Memory B cell (primary cell): ENCODE results near the gene TEX38.
"Not testable (repeated sequence)": the region's sequence is repeated elsewhere in the genome, so short reads cannot be mapped to it uniquely, and the experiment has no call there.

Experiments used
- ATAC-seq: fragments of 150-1000 bp; cut with Tn5 transposase; 2 replicates; pipeline ENCODE4 v1.10.0; 2021; ENCODE audit warnings: low read depth, mild to moderate bottlenecking, moderate library complexity
- DNase-seq, 2 donors: peaks; one replicate each; pipeline ENCODE4 v3.0.0; 2022; ENCODE audit warnings: low spot score in 2 of 2
- H3K27ac Mint-ChIP-seq: one replicate; pipeline ENCODE4 v1.8.0; 2022; ENCODE audit warnings: mild to moderate bottlenecking, moderate library complexity, mixed read lengths
- H3K27me3 Mint-ChIP-seq: one replicate; pipeline ENCODE4 v1.8.0; 2022; ENCODE audit warnings: mixed read lengths
- H3K36me3 Mint-ChIP-seq: one replicate; pipeline ENCODE4 v1.8.0; 2022; ENCODE audit warnings: mild to moderate bottlenecking, mixed read lengths
- H3K4me1 Mint-ChIP-seq: one replicate; pipeline ENCODE4 v1.8.0; 2022; ENCODE audit warnings: mixed read lengths
- H3K4me3 Mint-ChIP-seq: one replicate; pipeline ENCODE4 v1.8.0; 2022; ENCODE audit warnings: mild to moderate bottlenecking, moderate library complexity, mixed read lengths
- H3K9me3 Mint-ChIP-seq: one replicate; pipeline ENCODE4 v1.8.0; 2022; ENCODE audit warnings: mixed read lengths

The TEX38 gene

DNA sequence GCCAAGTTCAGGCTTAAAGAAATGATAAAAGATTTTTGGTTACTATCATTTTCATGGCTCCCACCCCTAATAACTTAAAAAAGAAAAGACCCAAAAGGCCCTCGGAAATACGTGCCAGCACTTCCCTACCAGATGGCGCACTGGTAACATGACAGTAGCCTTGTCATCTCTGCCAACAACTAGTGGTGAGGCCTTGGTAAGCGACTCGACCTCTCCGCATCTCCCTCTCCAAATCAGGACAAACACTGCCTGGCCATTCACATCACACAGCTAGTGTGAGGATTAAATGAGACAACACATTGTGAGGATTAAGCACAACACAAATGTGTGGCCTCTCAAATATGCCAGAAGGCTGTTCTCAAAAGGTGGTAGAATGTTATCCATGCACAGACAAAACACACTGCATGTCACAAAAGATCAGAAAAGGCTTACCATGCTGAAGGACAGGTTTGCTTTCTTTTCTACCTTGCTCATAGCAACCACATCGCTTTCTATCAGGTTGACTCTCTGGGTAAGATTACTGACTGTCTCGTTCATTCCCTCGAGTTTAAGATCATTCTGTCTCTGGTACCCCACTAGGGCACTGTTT lies 16.4 kb downstream of the TEX38 start:
- H3K27me3 Mint-ChIP-seq = no peaks in the 10 kb centered on the region
- peaks cover 2% of the 10 kb centered on the region for H3K4me1 Mint-ChIP-seq
- no peaks in the 10 kb centered on the region for H3K9me3 Mint-ChIP-seq
- H3K36me3 Mint-ChIP-seq = peaks cover 49% of the 10 kb centered on the region
- ATAC-seq = no peak
- no peak overlapping the region for H3K27ac Mint-ChIP-seq
- no peak overlapping the region for H3K4me3 Mint-ChIP-seq
- DNase-seq = no peak

- DNase-seq (no peak), ATAC-seq (no peak)
- no peaks in the 10 kb centered on the region for H3K27me3 Mint-ChIP-seq
- H3K9me3 Mint-ChIP-seq = no peaks in the 10 kb centered on the region
- peaks cover 47% of the 10 kb centered on the region for H3K36me3 Mint-ChIP-seq
- H3K4me3 Mint-ChIP-seq = no peak overlapping the region
- H3K27ac Mint-ChIP-seq = peak overlapping the region; percentile 38
- peaks cover 2% of the 10 kb centered on the region for H3K4me1 Mint-ChIP-seq
Measured at GRCh38 chr1:46689356-46689755, 17.7 kb downstream of the TEX38 start.

- no peaks in the 10 kb centered on the region for H3K9me3 Mint-ChIP-seq
- no peaks in the 10 kb centered on the region for H3K27me3 Mint-ChIP-seq
- H3K36me3 Mint-ChIP-seq = peaks cover 47% of the 10 kb centered on the region
- no peak overlapping the region for H3K27ac Mint-ChIP-seq
- no peak overlapping the region for H3K4me3 Mint-ChIP-seq
- DNase-seq (no peak), ATAC-seq (no peak)
- H3K4me1 Mint-ChIP-seq = peaks cover 2% of the 10 kb centered on the region
Measured at GRCh38 chr1:46689897-46690296, 18.2 kb downstream of the TEX38 start.

DNA sequence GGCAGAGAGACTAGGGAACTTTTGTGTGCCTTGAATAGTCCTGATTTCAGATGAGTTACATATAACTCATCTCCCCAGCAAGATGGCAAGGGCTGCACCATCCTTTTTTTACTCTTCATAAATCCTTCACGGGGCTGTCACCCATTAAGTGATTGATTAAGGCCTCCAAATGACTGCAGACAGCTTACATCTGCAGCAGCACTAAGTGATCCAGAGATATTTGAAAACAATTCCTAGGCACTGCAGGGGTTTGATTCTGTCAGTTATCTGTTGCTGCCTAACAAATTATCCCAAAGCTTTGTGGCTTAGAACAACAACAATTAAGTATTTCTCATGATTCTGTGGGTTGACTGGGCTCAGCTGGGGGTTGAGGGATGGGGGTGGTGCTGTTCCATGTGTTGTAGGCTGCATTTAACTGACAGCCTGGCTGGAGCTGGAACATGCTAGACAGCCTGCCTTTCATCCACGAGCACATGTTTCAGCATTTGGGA lies 19.3 kb downstream of the TEX38 start:
- Mint-ChIP-seq H3K4me3 (no peak overlapping the region), H3K4me1 (peaks cover 2% of the 10 kb centered on the region), H3K36me3 (peaks cover 53% of the 10 kb centered on the region), H3K27ac (peak overlapping the region; percentile 35), H3K27me3 (no peaks in the 10 kb centered on the region), H3K9me3 (peaks cover 2% of the 10 kb centered on the region)
- DNase-seq = no peak
- ATAC-seq = no peak

- Mint-ChIP-seq H3K4me3 (no peak overlapping the region), H3K36me3 (peaks cover 52% of the 10 kb centered on the region), H3K27ac (peak overlapping the region; percentile 31), H3K9me3 (peaks cover 2% of the 10 kb centered on the region), H3K4me1 (no peaks in the 10 kb centered on the region), H3K27me3 (no peaks in the 10 kb centered on the region)
- ATAC-seq = no peak
- no peak for DNase-seq
Measured at GRCh38 chr1:46691997-46692790, 20.5 kb downstream of the TEX38 start.

DNA sequence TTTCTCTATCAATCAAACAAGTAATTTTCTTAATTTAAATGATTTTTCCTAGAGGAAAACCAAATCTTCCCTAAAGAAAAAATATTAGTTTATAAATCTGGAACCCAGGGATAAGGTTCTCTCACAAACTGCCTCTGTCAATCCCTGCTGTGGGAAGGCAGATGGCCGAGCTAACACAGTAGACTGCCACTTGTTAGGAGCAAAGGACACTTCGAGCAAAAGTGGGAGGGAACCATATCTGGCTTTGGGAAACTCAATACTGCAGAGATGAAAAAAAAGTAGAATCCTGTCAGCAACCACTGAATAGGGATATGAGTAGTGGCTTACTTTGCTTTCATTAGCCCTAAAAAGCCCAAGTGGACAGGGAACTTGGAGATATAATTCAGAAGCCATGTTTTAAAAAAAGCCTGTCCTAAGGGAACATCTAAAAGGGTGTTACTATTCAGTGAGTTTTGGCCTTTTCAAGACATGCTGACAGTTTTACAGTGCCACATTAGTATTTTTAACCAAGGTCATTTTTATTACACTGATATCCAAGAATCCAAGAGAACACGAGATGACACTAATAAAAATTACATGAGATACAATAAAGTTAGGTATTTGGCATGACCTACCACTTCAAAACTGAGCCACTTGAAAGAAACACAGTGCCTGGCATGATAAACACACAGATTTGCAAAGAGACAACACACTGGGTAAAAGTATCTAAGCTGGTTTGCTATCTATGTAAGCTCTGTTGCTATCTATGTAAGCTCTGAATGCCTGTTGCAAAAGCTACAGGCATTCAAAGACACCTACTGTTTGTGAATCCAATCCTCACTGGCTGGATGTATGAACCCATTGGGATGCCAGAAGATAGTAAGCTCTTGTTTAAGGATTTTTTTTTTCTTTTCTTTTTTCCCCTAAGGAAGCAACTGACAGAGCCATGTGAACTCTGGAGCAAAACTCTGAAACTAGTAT lies 21.4 kb downstream of the TEX38 start:
- ATAC-seq = no peak
- no peak overlapping the region for H3K4me3 Mint-ChIP-seq
- H3K4me1 Mint-ChIP-seq = no peaks in the 10 kb centered on the region
- peaks cover 49% of the 10 kb centered on the region for H3K36me3 Mint-ChIP-seq
- no peaks in the 10 kb centered on the region for H3K27me3 Mint-ChIP-seq
- no peak for DNase-seq
- H3K27ac Mint-ChIP-seq = no peak overlapping the region
- H3K9me3 Mint-ChIP-seq = peaks cover 2% of the 10 kb centered on the region

DNA sequence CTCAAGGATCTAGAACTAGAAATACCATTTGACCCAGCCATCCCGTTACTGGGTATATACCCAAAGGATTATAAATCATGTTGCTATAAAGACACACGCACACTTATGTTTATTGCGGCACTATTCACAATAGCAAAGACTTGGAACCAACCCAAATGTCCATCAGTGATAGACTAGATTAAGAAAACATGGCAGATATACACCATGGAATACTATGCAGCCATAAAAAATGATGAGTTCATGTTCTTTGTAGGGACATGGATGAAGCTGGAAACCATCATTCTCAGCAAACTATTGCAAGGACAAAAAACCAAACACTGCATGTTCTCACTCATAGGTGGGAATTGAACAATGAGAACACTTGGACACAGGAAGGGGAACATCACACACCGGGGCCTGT lies 23.0 kb downstream of the TEX38 start:
- H3K4me3 Mint-ChIP-seq, DNase-seq, ATAC-seq, H3K4me1 Mint-ChIP-seq, H3K9me3 Mint-ChIP-seq, H3K27me3 Mint-ChIP-seq, H3K27ac Mint-ChIP-seq: not testable (repeated sequence)
- peaks cover 49% of the 10 kb centered on the region for H3K36me3 Mint-ChIP-seq

DNA sequence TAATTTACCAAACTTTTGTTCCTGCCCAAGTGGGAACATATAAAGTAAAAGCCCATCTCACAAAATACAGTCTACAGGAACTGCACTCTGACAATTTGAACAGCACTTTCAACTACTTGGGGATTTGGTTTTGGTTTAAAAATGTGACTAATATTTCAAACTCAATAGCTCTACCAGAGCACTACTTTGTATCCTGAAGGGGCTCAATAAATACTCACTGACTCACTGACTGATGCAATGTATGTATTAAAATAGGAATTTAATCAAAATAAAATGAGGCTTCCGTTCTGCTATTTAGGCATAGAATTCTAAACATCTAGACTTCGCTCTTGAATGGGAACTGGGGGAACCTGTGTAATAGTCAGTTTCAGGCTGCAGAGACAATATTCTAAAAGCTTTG lies 25.4 kb downstream of the TEX38 start:
- peaks cover 45% of the 10 kb centered on the region for H3K36me3 Mint-ChIP-seq
- no peak for DNase-seq

GRCh38 chr1:46699666-46700065 lies 28.0 kb downstream of the TEX38 start:
- ATAC-seq (no peak), DNase-seq (no peak)
- peaks cover 23% of the 10 kb centered on the region for H3K4me1 Mint-ChIP-seq
- H3K9me3 Mint-ChIP-seq = peaks cover 2% of the 10 kb centered on the region
- H3K27ac Mint-ChIP-seq = peak overlapping the region; percentile 36
- H3K4me3 Mint-ChIP-seq = no peak overlapping the region
- H3K27me3 Mint-ChIP-seq = no peaks in the 10 kb centered on the region
- peaks cover 48% of the 10 kb centered on the region for H3K36me3 Mint-ChIP-seq

More for the DNA sequence above, 25.4 kb downstream of the TEX38 start:
- no peak for ATAC-seq
- Mint-ChIP-seq H3K4me3 (no peak overlapping the region), H3K27ac (no peak overlapping the region), H3K27me3 (no peaks in the 10 kb centered on the region), H3K4me1 (peaks cover 15% of the 10 kb centered on the region), H3K9me3 (peaks cover 2% of the 10 kb centered on the region)

GRCh38 chr1:46703927-46704641 lies 32.4 kb downstream of the TEX38 start:
- peaks cover 18% of the 10 kb centered on the region for H3K4me1 Mint-ChIP-seq
- peaks cover 31% of the 10 kb centered on the region for H3K36me3 Mint-ChIP-seq
- H3K27me3 Mint-ChIP-seq = no peaks in the 10 kb centered on the region
- H3K27ac Mint-ChIP-seq = peak overlapping the region; percentile 39
- ATAC-seq (no peak), DNase-seq (no peak)
- no peaks in the 10 kb centered on the region for H3K9me3 Mint-ChIP-seq
- no peak overlapping the region for H3K4me3 Mint-ChIP-seq

DNA sequence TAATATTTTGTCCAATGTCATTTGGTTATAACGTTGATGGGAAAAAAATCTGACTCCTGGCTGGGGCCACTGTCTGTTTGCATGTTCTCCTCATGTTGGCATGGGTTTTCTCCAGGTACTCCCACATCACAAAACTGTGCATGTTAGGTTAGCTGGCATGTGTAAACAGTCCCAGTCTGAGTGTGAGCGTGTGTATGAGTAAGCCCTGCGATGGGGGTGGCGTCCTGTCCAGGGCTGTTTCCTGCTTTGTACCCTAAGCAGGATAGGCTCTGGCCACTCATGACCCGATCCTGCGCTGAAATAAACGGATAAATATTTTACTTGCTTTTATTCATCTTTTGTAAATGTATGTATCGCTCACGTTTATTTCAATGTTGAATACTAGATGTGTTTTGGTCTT lies 33.8 kb downstream of the TEX38 start:
- Mint-ChIP-seq H3K4me3 (no peak overlapping the region), H3K9me3 (no peaks in the 10 kb centered on the region), H3K4me1 (peaks cover 20% of the 10 kb centered on the region), H3K36me3 (peaks cover 31% of the 10 kb centered on the region), H3K27me3 (no peaks in the 10 kb centered on the region), H3K27ac (no peak overlapping the region)
- no peak for DNase-seq
- no peak for ATAC-seq

DNA sequence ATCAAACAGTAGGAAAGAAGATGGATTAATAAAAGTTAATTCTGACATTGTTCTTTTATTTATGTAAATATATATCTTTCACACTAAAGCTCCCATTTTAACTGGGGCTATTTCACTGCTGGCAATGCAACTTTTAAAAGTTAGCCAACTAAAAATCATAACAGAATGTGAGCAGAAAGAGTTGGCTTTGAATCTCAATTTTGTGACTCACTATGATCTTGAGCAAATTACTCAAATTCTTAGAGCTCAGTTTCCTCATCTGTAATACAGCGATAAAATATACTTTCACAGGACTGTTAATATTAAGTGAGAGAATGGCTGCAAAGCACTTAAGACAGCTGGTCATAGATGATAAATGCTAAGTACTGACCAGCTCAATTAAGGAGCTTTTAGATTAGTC lies 36.5 kb downstream of the TEX38 start:
- DNase-seq (no peak), ATAC-seq (no peak)
- Mint-ChIP-seq H3K36me3 (peaks cover 24% of the 10 kb centered on the region), H3K4me1 (peaks cover 18% of the 10 kb centered on the region), H3K27ac (no peak overlapping the region), H3K4me3 (no peak overlapping the region), H3K9me3 (no peaks in the 10 kb centered on the region), H3K27me3 (no peaks in the 10 kb centered on the region)

GRCh38 chr1:46714976-46715375 lies 43.3 kb downstream of the TEX38 start:
- Mint-ChIP-seq H3K4me3 (no peak overlapping the region), H3K27ac (no peak overlapping the region), H3K36me3 (peaks cover 12% of the 10 kb centered on the region), H3K27me3 (no peaks in the 10 kb centered on the region), H3K9me3 (no peaks in the 10 kb centered on the region), H3K4me1 (peaks cover 42% of the 10 kb centered on the region)
- DNase-seq = no peak
- no peak for ATAC-seq
